RCC 7860 (cell line): Measurements from ENCODE around the gene SUCLG1.
"Not testable (repeated sequence)": the region's sequence is repeated elsewhere in the genome, so short reads cannot be mapped to it uniquely, and the experiment has no call there.

Experiments used
- DNase-seq: peaks from one replicate; pipeline ENCODE4 v3.0.0-alpha.2; 2015; ENCODE audit warnings: low spot score
- FAIRE-seq: peaks from 2 replicates; lab custom pipeline; 2012; peaks lifted over from hg19 to GRCh38; lab: Jason Lieb, UNC

Gene SUCLG1

GRCh38 chr2:84424152-84424551 is 34.9 kb downstream of the SUCLG1 start:
- FAIRE-seq (peak; percentile 70), DNase-seq (no peak)

DNA sequence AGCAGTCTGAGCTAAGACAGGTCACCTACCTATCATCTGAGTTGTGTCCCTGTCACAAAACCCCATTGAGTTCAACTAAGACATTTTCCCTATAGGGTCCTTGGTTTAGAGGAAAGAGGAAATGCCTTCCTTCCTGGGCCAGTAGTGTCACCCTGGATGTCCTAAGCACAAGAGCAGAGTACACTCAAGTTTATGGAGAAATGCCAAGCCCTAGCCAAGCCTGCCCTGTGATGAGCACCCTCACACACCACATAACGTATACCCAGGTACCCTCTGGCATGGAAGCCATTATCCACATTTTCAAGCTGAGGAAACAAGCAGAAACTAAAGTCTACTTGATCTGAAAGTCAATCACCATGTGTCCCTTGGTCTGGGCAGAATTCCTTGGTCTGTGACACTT is 37.3 kb downstream of the SUCLG1 start:
- DNase-seq (no peak), FAIRE-seq (no peak)

DNA sequence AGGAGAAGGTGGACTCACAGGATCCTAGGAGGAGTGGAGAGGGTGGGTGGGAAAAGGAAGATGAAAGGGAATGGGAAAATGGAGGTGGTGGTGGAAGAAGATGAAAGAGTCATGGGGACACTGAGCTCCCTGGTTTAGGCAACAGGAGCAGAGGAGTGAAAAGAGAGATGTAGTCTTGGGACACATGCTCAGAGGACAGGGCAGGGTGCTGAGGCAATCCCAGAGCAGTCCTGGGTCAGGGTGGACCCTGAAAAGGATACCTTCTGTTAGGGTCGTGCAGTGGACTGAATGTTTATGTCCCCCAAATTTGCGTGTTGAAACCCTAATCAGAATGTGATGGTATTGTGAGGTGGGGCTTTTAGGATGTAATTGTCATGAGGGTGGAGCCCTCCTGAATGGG is 37.9 kb downstream of the SUCLG1 start:
- DNase-seq = no peak
- FAIRE-seq = no peak

DNA sequence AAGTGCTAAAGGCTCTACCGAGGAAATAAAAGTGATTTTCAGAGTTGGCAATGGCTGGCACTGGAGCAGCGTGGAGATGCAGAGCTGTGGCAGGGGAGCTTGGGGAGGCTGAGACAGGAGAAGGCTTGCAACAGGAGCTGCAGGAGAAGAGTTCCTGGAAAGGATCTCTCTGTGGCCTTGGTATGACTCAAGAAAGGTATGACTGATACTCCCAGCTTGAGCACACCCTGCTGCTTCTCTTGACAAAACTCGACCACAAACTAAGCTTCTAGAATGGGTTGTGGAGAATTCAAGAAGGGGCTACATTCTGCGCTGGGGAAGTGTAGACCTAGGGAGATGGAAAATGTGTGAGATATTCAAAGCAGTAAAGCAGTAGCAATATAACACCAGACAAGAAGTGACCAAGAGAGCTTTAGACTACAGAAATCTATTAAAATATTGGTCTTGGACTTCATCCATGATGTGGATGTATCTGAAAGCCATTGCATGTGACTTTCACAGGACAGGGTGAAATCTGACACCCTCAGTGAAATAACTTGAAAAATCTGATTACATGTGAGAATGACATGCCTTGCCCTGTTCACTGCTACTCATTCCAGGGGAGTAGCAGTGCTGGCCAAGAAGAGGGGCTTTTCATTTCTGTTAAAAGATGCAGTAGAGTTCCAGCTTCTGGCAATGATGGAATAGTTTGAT is 41.5 kb downstream of the SUCLG1 start:
- no peak for FAIRE-seq
- no peak for DNase-seq

- DNase-seq (no peak), FAIRE-seq (no peak)
These were observed 49.5 kb downstream of the SUCLG1 start for GRCh38 chr2:84409531-84409930.

GRCh38 chr2:84402111-84402510 is 57.0 kb downstream of the SUCLG1 start:
- not testable (repeated sequence) for DNase-seq, FAIRE-seq

GRCh38 chr2:84399839-84400238 is 59.2 kb downstream of the SUCLG1 start:
- not testable (repeated sequence) for DNase-seq, FAIRE-seq

DNA sequence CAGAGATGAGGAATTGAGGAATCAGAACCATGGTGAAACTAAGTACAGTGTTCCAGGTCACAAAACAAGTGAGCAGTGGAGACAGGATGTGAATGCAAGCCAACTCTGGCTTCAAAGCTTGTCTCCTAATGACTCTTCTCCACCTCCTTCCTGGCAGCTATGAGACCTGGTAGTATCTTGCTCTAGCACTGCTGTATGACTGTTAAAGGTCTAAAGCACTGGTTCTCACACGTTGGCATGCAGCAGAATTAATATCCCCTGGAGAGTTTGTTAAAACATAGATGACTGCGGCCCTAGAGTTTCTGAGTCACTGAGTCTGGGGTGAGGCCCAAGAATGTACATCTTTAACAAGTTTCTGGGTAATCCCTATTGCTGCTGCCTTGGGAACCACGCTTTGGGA is 63.3 kb downstream of the SUCLG1 start:
- DNase-seq (no peak), FAIRE-seq (no peak)

DNA sequence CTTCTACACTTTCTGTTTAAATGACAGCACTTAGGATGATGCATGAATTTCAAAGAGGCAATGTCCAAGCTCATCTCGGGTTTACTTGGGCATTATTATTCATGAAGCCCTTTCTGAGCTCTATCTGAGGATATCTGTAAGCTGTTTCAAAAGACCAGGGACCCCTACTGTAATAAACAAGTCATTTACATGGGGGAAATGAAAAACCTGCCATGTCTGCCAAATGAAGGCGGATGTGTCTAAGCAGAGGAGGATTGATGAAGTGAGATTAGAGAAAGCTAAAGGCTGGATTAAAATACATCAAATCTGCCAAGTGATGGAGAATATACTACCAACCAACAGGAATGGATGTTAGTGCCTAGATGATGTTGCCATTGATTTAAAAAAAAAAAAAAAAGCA is 64.5 kb downstream of the SUCLG1 start:
- FAIRE-seq (no peak), DNase-seq (no peak)

DNA sequence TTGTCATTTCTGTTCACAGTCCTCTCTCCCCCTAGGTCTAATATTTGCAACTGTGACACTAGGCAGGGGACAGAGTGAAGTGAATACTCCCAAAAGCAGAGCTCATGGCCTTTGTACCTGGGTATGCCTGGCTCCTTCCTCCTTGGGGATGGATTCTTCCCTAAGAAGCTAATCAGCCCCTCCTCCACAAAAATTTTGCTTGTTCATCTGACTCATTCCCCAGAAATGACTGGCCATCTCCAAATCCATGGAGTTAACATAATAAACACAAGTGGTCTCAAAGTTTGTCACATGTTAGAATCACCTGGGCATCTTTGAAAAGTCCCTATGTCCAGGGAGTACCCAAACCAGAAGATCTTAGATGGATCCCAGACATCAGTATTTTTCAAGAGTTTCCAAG is 65.3 kb downstream of the SUCLG1 start:
- FAIRE-seq = no peak
- DNase-seq = no peak

- FAIRE-seq (no peak), DNase-seq (no peak)
These were observed 69.3 kb downstream of the SUCLG1 start for GRCh38 chr2:84389794-84390193.

GRCh38 chr2:84388921-84389490 is 70.1 kb downstream of the SUCLG1 start:
- no peak for DNase-seq
- FAIRE-seq = no peak

GRCh38 chr2:84388133-84388532 is 70.9 kb downstream of the SUCLG1 start:
- FAIRE-seq (no peak), DNase-seq (no peak)

- FAIRE-seq (no peak), DNase-seq (no peak)
These were observed 72.6 kb downstream of the SUCLG1 start for GRCh38 chr2:84386336-84387040.

DNA sequence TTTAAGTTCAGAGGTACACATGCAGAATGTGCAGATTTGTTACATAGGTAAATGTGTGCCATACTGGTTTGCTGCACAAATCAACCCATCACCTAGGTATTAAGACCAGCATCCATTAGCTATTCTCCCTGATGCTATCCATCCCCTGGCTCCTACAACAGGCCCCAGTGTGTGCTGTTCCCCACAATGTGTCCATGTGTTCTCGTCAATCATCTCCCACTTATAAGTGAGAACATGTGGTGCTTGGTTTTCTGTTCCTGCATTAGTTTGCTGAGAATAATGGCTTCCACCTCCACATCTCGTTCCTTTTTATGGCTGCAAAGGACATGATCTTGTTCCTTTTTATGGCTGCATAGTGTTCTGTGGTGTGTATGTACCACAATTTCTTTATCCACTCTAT is 75.8 kb downstream of the SUCLG1 start:
- FAIRE-seq = no peak

DNA sequence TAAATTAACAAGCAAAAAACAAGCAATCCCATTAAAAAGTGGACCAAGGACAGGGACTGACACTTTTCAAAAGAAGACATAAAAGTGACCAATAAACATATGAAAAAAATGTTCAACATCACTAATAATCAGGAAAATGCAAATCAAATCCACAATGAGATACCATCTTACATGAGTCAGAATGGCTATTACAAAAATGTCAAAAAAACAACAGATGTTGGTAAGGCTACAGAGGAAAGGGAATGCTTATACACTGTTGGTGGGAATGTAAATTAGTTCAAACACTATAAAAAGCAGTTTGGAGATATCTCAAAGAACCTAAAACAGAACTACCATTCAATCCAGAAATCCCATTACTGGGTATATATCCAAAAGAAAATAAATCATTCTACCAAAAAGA is 78.2 kb downstream of the SUCLG1 start:
- no peak for FAIRE-seq
- no peak for DNase-seq

More for the DNA sequence above, 75.8 kb downstream of the SUCLG1 start:
- no peak for DNase-seq

GRCh38 chr2:84378960-84379359 is 80.1 kb downstream of the SUCLG1 start:
- no peak for FAIRE-seq
- DNase-seq = no peak

- no peak for FAIRE-seq
- DNase-seq = no peak
These were observed 84.1 kb downstream of the SUCLG1 start for GRCh38 chr2:84375020-84375419.

- no peak for DNase-seq
- FAIRE-seq = no peak
These were observed 85.2 kb downstream of the SUCLG1 start for GRCh38 chr2:84373866-84374265.
